HG02852 (cell line): ENCODE data around the gene RPL36A.

Experiments used
- ATAC-seq: cut with Tn5 transposase; IDR thresholded peaks from one replicate; pipeline ENCODE4 v1.9.1; 2021; ENCODE audit warnings: mild to moderate bottlenecking, moderate library complexity; ENCODE audit not compliant: unreplicated experiment

RPL36A gene

GRCh38 chrX:101430457-101431078, 39.8 kb downstream of the RPL36A start:
- ATAC-seq = peak; percentile 98

DNA sequence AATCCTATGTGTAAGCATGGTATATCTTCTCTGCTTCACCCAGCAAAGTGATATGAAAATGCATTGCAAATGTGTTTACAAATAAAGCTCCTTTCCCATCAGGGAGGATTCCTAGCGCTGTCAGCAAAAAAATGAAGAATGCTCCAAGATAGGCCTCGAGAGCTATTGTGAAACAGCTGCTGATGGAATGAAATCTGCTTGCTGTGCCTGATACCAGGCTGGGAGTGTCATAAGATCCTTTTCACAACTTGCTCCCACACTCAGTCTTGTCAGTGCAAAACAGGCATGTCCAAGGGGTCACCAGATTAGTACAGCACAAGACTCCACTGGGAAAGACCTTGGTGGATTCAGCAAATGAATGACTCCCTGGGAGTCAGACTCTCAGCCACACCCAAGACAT, 51.3 kb downstream of the RPL36A start:
- ATAC-seq = no peak
